NCI-H82 treated with DMSO at 0.1 percent for 48 hours (cell line): ENCODE measurements around the gene DPP6.

Experiments used
- DNase-seq: peaks from one replicate; lab custom pipeline; 2025; ENCODE audit not compliant: unreplicated experiment; lab: John Stamatoyannopoulos, UW

DPP6 gene

GRCh38 chr7:154869436-154869835, 817.2 kb downstream of the DPP6 start:
- DNase-seq, result no peak

GRCh38 chr7:154871507-154871906, 819.3 kb downstream of the DPP6 start:
- DNase-seq, result no peak

- DNase-seq, result no peak
Observed at GRCh38 chr7:154871928-154872750, 819.9 kb downstream of the DPP6 start.

- no peak for DNase-seq
Observed at GRCh38 chr7:154872811-154873499, 820.8 kb downstream of the DPP6 start.

- no peak for DNase-seq
Observed at GRCh38 chr7:154873500-154874121, 821.4 kb downstream of the DPP6 start.

GRCh38 chr7:154874409-154875113, 822.4 kb downstream of the DPP6 start:
- no peak for DNase-seq

- DNase-seq, result no peak
Observed at GRCh38 chr7:154875297-154875696, 823.1 kb downstream of the DPP6 start.

- DNase-seq, result no peak
Observed at GRCh38 chr7:154876516-154876915, 824.3 kb downstream of the DPP6 start.

- no peak for DNase-seq
Observed at GRCh38 chr7:154877031-154877430, 824.8 kb downstream of the DPP6 start.

GRCh38 chr7:154879629-154880028, 827.4 kb downstream of the DPP6 start:
- no peak for DNase-seq

- DNase-seq, result no peak
Observed at GRCh38 chr7:154880513-154880912, 828.3 kb downstream of the DPP6 start.

GRCh38 chr7:154881026-154881425, 828.8 kb downstream of the DPP6 start:
- DNase-seq, result no peak

GRCh38 chr7:154881526-154881925, 829.3 kb downstream of the DPP6 start:
- no peak for DNase-seq

- no peak for DNase-seq
Observed at GRCh38 chr7:154882931-154883474, 830.8 kb downstream of the DPP6 start.

GRCh38 chr7:154884348-154884920, 832.2 kb downstream of the DPP6 start:
- DNase-seq, result no peak

- no peak for DNase-seq
Observed at GRCh38 chr7:154886591-154886990, 834.4 kb downstream of the DPP6 start.

GRCh38 chr7:154888690-154889089, 836.5 kb downstream of the DPP6 start:
- no peak for DNase-seq

- DNase-seq, result no peak
Observed at GRCh38 chr7:154892459-154892858, 840.3 kb downstream of the DPP6 start.

- DNase-seq, result no peak
Observed at GRCh38 chr7:154896076-154896475, 843.9 kb downstream of the DPP6 start.

- DNase-seq, result no peak
Observed at GRCh38 chr7:154898973-154899855, 847.0 kb downstream of the DPP6 start.
